ENCODE measurements around the gene ID2. TPM values are rescaled to one million over a fixed set of nuclear protein-coding genes. Genes with fewer than 3 reads are reported as not detected.

ID2 gene
- total RNA-seq, 3 donors from 2014 or later (not counting 1 experiment from before 2014, with no cell fraction given): 185 to 209 (median 191) TPM

DNA sequence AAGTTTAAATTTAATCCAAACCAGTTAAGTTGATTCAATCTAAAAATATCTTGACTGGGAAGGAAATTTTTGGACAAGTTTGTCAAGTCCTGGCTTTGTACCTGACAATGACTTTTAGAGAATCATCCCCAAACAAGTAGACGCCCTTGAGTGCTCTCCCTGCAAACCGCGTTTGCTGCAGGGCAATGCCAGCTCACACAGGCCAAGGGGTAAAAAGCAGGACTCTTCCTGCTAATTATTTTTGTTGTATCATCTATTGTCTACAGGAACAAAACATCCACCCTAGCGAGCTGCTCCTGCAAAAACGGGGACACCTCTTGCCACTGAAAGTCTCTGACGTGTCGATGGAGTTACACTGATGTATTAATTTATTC, 10.9 kb downstream of the ID2 start:
- WGBS (ENCODE audit: insufficient coverage): 71% methylated on average over 7 of the region's 7 CpGs
- no peak overlapping the region for H3K4me3 Mint-ChIP-seq
- H3K27ac ChIP-seq (ENCODE audit: low read length): no peak overlapping the region
- peaks cover 9% of the 10 kb centered on the region for H3K4me1 ChIP-seq (ENCODE audit: control insufficient read depth, insufficient read depth, low read length)
- no peaks in the 10 kb centered on the region for H3K36me3 ChIP-seq (ENCODE audit: control insufficient read depth, insufficient read depth, low read length)
- H3K9me3 ChIP-seq (ENCODE audit: control insufficient read depth, insufficient read depth, low read length): no peaks in the 10 kb centered on the region
- ATAC-seq (no peak), DNase-seq (no peak)
- peaks cover 4 to 10% of the 10 kb centered on the region in 2 donors for H3K4me1 Mint-ChIP-seq
- H3K27me3 Mint-ChIP-seq (ENCODE audit: low read depth in 2 of 2): peaks cover 6 to 16% of the 10 kb centered on the region in 2 donors
- no peak overlapping the region for H3K27ac Mint-ChIP-seq
- peaks cover 3% of the 10 kb centered on the region for H3K27me3 ChIP-seq (ENCODE audit: control insufficient read depth, insufficient read depth, low read length)
- no peak overlapping the region for H3K4me3 ChIP-seq (ENCODE audit: low read length)
- H3K36me3 Mint-ChIP-seq: no peaks in the 10 kb centered on the region
- H3K9me3 Mint-ChIP-seq: no peaks in the 10 kb centered on the region
- intact Hi-C loops (cut with micrococcal nuclease): no loop called here
- no peak for TF ChIP-seq CTCF (IDR thresholded peaks at IDR 0.05)

- Histone ChIP-seq H3K36me3 (ENCODE audit: control insufficient read depth, insufficient read depth, low read length) (no peaks in the 10 kb centered on the region), H3K27me3 (ENCODE audit: control insufficient read depth, insufficient read depth, low read length) (peaks cover 3% of the 10 kb centered on the region), H3K9me3 (ENCODE audit: control insufficient read depth, insufficient read depth, low read length) (no peaks in the 10 kb centered on the region), H3K4me1 (ENCODE audit: control insufficient read depth, insufficient read depth, low read length) (peaks cover 9% of the 10 kb centered on the region), H3K4me3 (ENCODE audit: low read length) (no peak overlapping the region), H3K27ac (ENCODE audit: low read length) (no peak overlapping the region)
- ATAC-seq: peak; percentile 64 to 88 (median 70)
- WGBS (ENCODE audit: insufficient coverage): 23% methylated on average over 30 of the region's 30 CpGs
- Mint-ChIP-seq H3K9me3 (no peaks in the 10 kb centered on the region), H3K4me3 (peak overlapping the region; percentile 37), H3K27me3 (ENCODE audit: low read depth in 2 of 2) (peaks cover 6 to 16% of the 10 kb centered on the region in 2 donors), H3K36me3 (no peaks in the 10 kb centered on the region), H3K27ac (no peak overlapping the region), H3K4me1 (peaks cover 4 to 10% of the 10 kb centered on the region in 2 donors)
- intact Hi-C loops (cut with micrococcal nuclease): no loop called here
- DNase-seq: peak; percentile 35 to 45
- peak; percentile 61 for TF ChIP-seq CTCF (IDR thresholded peaks at IDR 0.05)
Observed at GRCh38 chr2:8693157-8693821, 11.4 kb downstream of the ID2 start.

DNA sequence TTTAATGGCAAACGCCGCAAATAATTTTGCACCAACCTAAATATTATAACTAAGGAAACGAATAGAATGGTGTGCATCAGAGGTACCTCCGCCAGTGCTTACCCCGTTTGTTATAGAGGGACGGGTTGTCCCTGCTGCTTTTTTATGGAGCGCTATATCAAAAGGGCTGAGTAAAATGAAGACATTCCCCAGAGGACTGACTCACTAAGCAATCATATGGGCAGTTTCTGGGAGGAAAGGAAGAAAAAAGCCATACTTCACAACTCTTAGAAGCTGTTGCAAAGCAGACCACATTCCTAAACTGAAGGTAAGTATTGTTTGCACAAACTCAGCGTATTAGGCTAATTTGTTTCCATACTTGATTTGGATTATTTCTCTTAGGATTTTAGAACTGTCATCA, 12.9 kb downstream of the ID2 start:
- intact Hi-C loops (cut with micrococcal nuclease): no loop called here
- Histone ChIP-seq H3K27me3 (ENCODE audit: control insufficient read depth, insufficient read depth, low read length) (peaks cover 3% of the 10 kb centered on the region), H3K4me3 (ENCODE audit: low read length) (no peak overlapping the region), H3K4me1 (ENCODE audit: control insufficient read depth, insufficient read depth, low read length) (peaks cover 9% of the 10 kb centered on the region), H3K27ac (ENCODE audit: low read length) (no peak overlapping the region), H3K9me3 (ENCODE audit: control insufficient read depth, insufficient read depth, low read length) (no peaks in the 10 kb centered on the region), H3K36me3 (ENCODE audit: control insufficient read depth, insufficient read depth, low read length) (no peaks in the 10 kb centered on the region)
- no peak for TF ChIP-seq CTCF (IDR thresholded peaks at IDR 0.05)
- no peaks in the 10 kb centered on the region for H3K9me3 Mint-ChIP-seq
- H3K36me3 Mint-ChIP-seq: no peaks in the 10 kb centered on the region
- ATAC-seq (no peak), DNase-seq (no peak)
- peaks cover 6 to 16% of the 10 kb centered on the region in 2 donors for H3K27me3 Mint-ChIP-seq (ENCODE audit: low read depth in 2 of 2)
- 93% methylated on average over 8 of the region's 8 CpGs for WGBS (ENCODE audit: insufficient coverage)
- peaks cover 4 to 10% of the 10 kb centered on the region in 2 donors for H3K4me1 Mint-ChIP-seq
- H3K27ac Mint-ChIP-seq: no peak overlapping the region
- H3K4me3 Mint-ChIP-seq: no peak overlapping the region

DNA sequence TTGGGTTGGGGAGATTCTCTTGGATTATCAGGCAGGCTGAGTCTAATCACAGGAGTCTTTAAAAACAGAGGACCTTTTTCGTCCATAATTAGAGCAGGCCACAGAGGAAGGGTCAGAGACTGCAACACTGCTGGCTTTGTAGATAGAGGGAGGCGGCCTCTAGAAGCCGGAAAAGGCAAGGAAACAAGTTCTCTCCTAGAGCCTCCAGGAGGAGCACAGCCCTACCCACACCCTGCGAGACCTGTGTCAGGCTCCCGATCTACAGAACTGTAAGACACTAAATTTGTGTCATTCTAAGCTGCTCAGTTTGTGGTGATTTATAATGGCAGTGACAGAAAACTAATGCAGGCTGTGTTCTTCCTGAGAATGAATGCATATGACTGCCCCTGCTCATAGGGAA, 15.3 kb downstream of the ID2 start:
- Histone ChIP-seq H3K9me3 (ENCODE audit: control insufficient read depth, insufficient read depth, low read length) (no peaks in the 10 kb centered on the region), H3K4me3 (ENCODE audit: low read length) (no peak overlapping the region), H3K27me3 (ENCODE audit: control insufficient read depth, insufficient read depth, low read length) (peaks cover 3% of the 10 kb centered on the region), H3K4me1 (ENCODE audit: control insufficient read depth, insufficient read depth, low read length) (peaks cover 9% of the 10 kb centered on the region), H3K27ac (ENCODE audit: low read length) (no peak overlapping the region), H3K36me3 (ENCODE audit: control insufficient read depth, insufficient read depth, low read length) (no peaks in the 10 kb centered on the region)
- peaks cover 0 to 6% of the 10 kb centered on the region in 2 donors for H3K27me3 Mint-ChIP-seq (ENCODE audit: low read depth in 2 of 2)
- H3K4me1 Mint-ChIP-seq: peaks cover 4 to 10% of the 10 kb centered on the region in 2 donors
- no peak for DNase-seq
- H3K27ac Mint-ChIP-seq: no peak overlapping the region
- intact Hi-C loops (cut with micrococcal nuclease): no loop called here
- no peak for TF ChIP-seq CTCF (IDR thresholded peaks at IDR 0.05)
- H3K9me3 Mint-ChIP-seq: no peaks in the 10 kb centered on the region
- no peak for ATAC-seq
- H3K4me3 Mint-ChIP-seq: no peak overlapping the region
- H3K36me3 Mint-ChIP-seq: no peaks in the 10 kb centered on the region
- 92% methylated on average over 5 of the region's 5 CpGs for WGBS (ENCODE audit: insufficient coverage)
